ENCODE data around the gene SLC24A5. TPM values are rescaled to one million over a fixed set of nuclear protein-coding genes. Genes with fewer than 3 reads are reported as not detected.

The SLC24A5 gene
- total and polyA plus RNA-seq, 4 donors: not detected

- TF ChIP-seq REST (IDR thresholded peaks at IDR 0.05) (no peak), NR2F2 (IDR thresholded peaks at IDR 0.05) (no peak), FOXA1 (IDR thresholded peaks at IDR 0.05) (no peak), MAX (IDR thresholded peaks at IDR 0.05) (no peak), HNF4G (IDR thresholded peaks at IDR 0.05) (no peak), FOXA2 (IDR thresholded peaks at IDR 0.05) (no peak)
These were observed 17.1 kb upstream of the SLC24A5 start (continued) for GRCh38 chr15:48103647-48104046.

- H3K27ac ChIP-seq (ENCODE audit: low read depth in 1 of 2, low read length in 2 of 2): no peak overlapping the region
- no peaks in the 10 kb centered on the region for H3K9me3 ChIP-seq (ENCODE audit: control insufficient read depth in 4 of 4, low read length in 3 of 4)
- DNase-seq (ENCODE audit: low spot score): no peak
- TF ChIP-seq CTCF (IDR thresholded peaks at IDR 0.05; ENCODE audit: low read depth, low read length, missing input control) (no peak), MAX (IDR thresholded peaks at IDR 0.05) (no peak), NR2F2 (IDR thresholded peaks at IDR 0.05) (no peak), ATF3 (IDR thresholded peaks at IDR 0.05) (no peak), GABPA (IDR thresholded peaks at IDR 0.05 in 1 of 2, conservative IDR thresholded peaks at IDR 0.05 in 1 of 2) (no peak), FOXA1 (IDR thresholded peaks at IDR 0.05) (no peak), HNF4A (conservative IDR thresholded peaks at IDR 0.05) (no peak), ZBTB33 (IDR thresholded peaks at IDR 0.05) (no peak), YY1 (IDR thresholded peaks at IDR 0.05) (no peak), HNF4G (IDR thresholded peaks at IDR 0.05) (no peak), JUND (IDR thresholded peaks at IDR 0.05) (no peak), TAF1 (conservative IDR thresholded peaks at IDR 0.05) (no peak), FOXA2 (IDR thresholded peaks at IDR 0.05) (no peak)
- no peaks in the 10 kb centered on the region for H3K36me3 ChIP-seq (ENCODE audit: control insufficient read depth in 4 of 4, insufficient read depth in 3 of 4, low read depth in 1 of 4, low read length in 3 of 4)
- no peak overlapping the region for H3K4me3 ChIP-seq (ENCODE audit: low read depth in 1 of 3, low read length in 3 of 3)
- 49% methylated on average over 2 of the region's 2 CpGs for WGBS
- no peak overlapping the region for H3K9ac ChIP-seq (ENCODE audit: low read depth in 1 of 2, low read length in 2 of 2)
- H3K4me1 ChIP-seq (ENCODE audit: control insufficient read depth in 4 of 4, insufficient read depth in 4 of 4, low read length in 3 of 4): no peaks in the 10 kb centered on the region
- peaks cover 0 to 6% (median 2%) of the 10 kb centered on the region in 4 donors for H3K27me3 ChIP-seq (ENCODE audit: control insufficient read depth in 4 of 4, insufficient read depth in 4 of 4, low read length in 3 of 4)
These were observed 14.9 kb upstream of the SLC24A5 start for GRCh38 chr15:48105936-48106335.

Data from liver (tissue), 9 donors.